Fibroblast of upper back skin (primary cell): ENCODE results near the gene DENND1A.

Experiments used
- DNase-seq: peaks from one replicate; pipeline ENCODE4 v3.0.0-alpha.2; 2013

The DENND1A gene

GRCh38 chr9:123419721-123420591 lies 510.0 kb downstream of the DENND1A start:
- DNase-seq: no peak

GRCh38 chr9:123419091-123419490 lies 510.8 kb downstream of the DENND1A start:
- DNase-seq: no peak

- no peak for DNase-seq
Observed at GRCh38 chr9:123418506-123418905, 511.4 kb downstream of the DENND1A start.

- no peak for DNase-seq
Observed at GRCh38 chr9:123418052-123418430, 511.9 kb downstream of the DENND1A start.

GRCh38 chr9:123417289-123418051 lies 512.5 kb downstream of the DENND1A start:
- DNase-seq: no peak

GRCh38 chr9:123416176-123416575 lies 513.8 kb downstream of the DENND1A start:
- DNase-seq: no peak

- no peak for DNase-seq
Observed at GRCh38 chr9:123414936-123415930, 514.7 kb downstream of the DENND1A start.

- DNase-seq: no peak
Observed at GRCh38 chr9:123414204-123414603, 515.7 kb downstream of the DENND1A start.

GRCh38 chr9:123412171-123412820 lies 517.6 kb downstream of the DENND1A start:
- DNase-seq: no peak

GRCh38 chr9:123411636-123412035 lies 518.3 kb downstream of the DENND1A start:
- no peak for DNase-seq

GRCh38 chr9:123411191-123411590 lies 518.7 kb downstream of the DENND1A start:
- DNase-seq: no peak

GRCh38 chr9:123410281-123410910 lies 519.5 kb downstream of the DENND1A start:
- DNase-seq: no peak

GRCh38 chr9:123408313-123409262 lies 521.3 kb downstream of the DENND1A start:
- no peak for DNase-seq

- peak; percentile 25 for DNase-seq
Observed at GRCh38 chr9:123407217-123407851, 522.6 kb downstream of the DENND1A start.

GRCh38 chr9:123406691-123407216 lies 523.2 kb downstream of the DENND1A start:
- DNase-seq: peak; percentile 18

- no peak for DNase-seq
Observed at GRCh38 chr9:123406016-123406415, 523.9 kb downstream of the DENND1A start.

- DNase-seq: no peak
Observed at GRCh38 chr9:123402981-123403509, 526.9 kb downstream of the DENND1A start.

- peak; percentile 46 for DNase-seq
Observed at GRCh38 chr9:123401879-123402513, 527.9 kb downstream of the DENND1A start.

- no peak for DNase-seq
Observed at GRCh38 chr9:123400926-123401503, 528.9 kb downstream of the DENND1A start.
